Renal cortex interstitium (tissue), 11 donors: ENCODE data around the gene ATP2B1. TPM values are rescaled to one million over a fixed set of nuclear protein-coding genes. Genes with fewer than 3 reads are reported as not detected.
A peak's percentile ranks its signal among the peaks of the same experiment; 100 is the strongest.

Experiments used
- DNase-seq, 11 donors: peaks; one replicate each; pipeline ENCODE4 v3.0.0-alpha.2; 2013; ENCODE audit warnings: low read depth in 9 of 11, low spot score in 4 of 11; ENCODE audit errors: extremely low read depth in 1 of 11
- polyA plus RNA-seq, 3 donors: library from polyadenylated mRNA; unstranded; fragments of 120-200 nt; gene quantifications; one replicate each; pipeline ENCODE4 v1.2.1, GENCODE V29; 2013; ENCODE audit not compliant: insufficient read length in 3 of 3

The ATP2B1 gene
- polyA plus RNA-seq, 3 donors, result 99.8 to 112 (median 104) TPM

- no peak for DNase-seq
Observed at GRCh38 chr12:89573051-89573810, 135.4 kb downstream of the ATP2B1 start.

DNA sequence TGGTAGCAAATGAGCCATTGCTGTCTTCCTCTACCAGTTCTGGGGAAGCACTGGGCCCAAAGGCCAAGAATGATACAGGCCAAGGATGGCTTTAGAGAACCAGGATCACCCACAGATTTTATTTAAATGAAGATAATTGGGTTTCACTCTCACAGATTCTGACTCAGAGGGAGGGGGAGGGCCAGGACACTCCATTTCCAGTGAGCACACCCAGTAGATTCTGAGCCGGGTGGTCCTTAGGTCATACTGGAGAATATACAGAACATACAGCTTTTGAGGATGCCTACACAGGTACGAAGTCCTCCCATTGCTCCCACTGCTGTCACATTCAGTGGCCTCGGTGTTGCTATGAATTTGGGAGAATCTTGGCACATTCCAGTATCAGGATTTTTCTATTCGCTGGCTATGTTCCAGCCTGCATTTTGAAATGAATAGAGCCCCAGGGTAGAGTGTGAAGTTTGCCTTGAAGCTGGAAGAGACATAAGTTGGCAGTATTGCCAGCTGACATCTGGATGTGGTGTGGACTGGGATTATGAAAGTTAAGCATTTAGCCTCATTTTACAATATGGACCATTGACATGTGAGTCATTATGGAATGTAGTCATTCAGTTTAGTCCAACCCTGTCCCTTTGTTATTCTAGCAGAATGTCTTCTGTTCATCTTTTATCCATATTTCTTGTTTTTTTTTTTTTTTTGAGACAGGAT lies 137.0 kb downstream of the ATP2B1 start:
- DNase-seq, result no peak

- no peak for DNase-seq
Observed at GRCh38 chr12:89568484-89568883, 140.2 kb downstream of the ATP2B1 start.

DNA sequence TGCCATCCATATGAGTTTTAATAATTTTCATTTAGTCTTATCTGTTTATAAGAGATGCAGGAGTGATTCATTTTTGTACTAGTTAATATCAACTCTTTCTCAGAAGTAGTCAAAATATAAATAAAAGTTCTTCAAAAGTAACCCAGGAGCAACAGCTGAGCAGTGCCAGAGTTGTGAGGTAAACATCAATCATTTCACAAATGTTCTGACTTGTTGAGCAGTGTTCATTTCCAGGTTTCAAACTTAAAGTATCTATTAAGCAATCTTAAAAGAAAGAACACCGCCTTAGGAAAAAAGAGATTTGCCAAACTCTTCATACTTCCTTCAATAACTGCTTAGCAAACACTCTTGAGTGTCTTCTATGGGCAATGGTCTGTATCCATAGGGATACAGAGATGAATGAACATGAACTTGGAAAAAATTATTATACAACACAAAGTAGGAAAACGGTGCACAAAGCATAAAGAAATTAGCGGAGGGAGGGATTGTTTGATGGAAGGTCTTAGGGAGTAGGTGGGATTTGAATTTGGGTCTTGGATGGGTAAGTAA lies 140.9 kb downstream of the ATP2B1 start:
- no peak for DNase-seq

DNA sequence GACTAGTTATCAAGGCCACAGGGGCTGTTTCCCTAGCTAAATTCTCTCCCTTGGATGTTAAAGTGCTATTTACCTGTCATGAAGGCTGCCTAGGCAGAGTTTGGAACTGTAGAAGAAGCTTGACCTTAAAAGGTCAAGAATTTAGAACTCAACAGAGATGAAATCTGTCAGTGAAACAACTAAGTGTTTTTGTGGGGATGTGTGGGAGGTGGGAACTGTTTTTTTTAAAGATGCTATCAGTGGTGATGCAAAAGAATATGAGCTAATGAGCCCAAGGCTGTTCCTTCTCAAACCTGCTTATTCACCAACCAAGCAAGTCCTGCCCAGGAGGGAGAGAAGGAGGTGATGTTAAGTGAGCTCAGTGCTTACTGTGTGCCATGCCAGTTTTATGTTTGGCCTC lies 142.0 kb downstream of the ATP2B1 start:
- DNase-seq, result no peak

DNA sequence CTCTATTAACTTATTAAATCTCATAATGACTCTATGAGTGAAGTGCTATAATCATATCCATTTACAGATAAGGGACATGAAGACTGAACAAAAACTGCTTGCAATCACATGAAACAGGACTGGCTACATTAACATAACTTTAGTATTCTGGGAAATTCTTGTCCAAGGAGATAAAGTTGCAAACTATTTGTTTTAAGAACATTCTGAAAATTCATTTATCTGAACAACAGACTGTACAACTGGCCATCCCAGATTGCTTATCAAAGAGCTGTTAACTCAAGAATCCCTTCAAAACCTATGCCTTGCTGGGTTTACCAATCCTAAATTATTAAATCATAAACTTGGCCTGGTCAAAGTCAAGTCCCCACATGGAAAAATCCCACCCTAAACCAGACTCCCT lies 143.6 kb downstream of the ATP2B1 start:
- DNase-seq, result no peak

GRCh38 chr12:89559753-89560152 lies 148.9 kb downstream of the ATP2B1 start:
- no peak for DNase-seq

DNA sequence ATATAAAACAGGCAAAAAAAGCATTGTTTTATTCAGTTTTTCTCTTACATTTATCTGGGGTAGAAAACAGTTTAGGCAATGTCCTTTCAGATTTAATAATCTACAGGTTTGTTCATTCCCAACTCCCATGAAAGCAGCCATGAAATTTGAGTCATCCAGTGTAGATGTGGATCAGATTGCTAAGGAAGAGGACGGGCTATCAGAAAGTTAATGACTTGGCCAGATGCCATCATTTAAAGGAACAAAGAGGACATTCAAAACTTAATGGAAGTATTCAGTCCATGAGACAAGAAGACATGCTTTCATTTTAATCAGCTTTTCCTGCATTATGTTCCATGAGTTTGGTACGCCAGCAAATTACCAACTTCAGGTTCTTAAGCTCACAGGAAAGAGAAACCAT lies 151.7 kb downstream of the ATP2B1 start:
- DNase-seq, result no peak

DNA sequence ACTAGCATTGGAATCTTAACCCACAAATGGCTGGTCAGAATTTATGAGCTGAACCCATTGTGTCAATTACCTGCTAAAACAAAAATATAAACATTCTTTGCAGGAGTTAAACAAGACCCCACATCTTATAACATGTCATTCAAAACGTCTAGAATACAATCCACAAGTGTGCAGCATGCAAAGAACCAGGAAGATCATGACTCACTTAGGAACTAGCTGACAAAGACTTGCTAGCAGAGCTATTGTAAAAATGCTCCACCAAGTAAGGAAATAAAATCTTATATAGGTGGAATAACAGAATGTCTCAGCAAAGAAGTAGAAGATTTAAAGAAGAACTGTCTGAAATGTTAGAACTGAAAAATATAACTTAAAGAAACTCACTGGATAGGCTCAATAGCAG lies 156.3 kb downstream of the ATP2B1 start:
- DNase-seq, result no peak

GRCh38 chr12:89551747-89552146 lies 156.9 kb downstream of the ATP2B1 start:
- no peak for DNase-seq

DNA sequence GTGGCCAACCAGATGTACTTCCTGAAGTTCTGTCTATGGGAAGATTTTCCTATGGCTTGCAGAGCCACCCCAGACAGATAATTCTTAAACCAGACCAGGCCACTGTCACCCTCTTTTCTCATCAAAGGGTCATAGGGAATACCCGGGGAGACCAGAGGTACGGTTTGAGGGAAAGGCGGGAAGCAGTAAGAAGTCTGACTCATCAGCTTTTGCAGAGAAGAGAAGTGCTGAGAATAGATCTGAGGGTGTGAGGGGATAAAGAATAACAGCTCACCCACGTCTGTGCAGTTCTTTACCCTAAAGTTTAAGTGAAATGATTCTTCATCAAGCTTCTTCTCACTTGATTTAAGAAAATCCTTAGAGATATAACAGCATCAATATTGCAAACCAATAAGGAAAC lies 161.5 kb downstream of the ATP2B1 start:
- DNase-seq, result no peak

DNA sequence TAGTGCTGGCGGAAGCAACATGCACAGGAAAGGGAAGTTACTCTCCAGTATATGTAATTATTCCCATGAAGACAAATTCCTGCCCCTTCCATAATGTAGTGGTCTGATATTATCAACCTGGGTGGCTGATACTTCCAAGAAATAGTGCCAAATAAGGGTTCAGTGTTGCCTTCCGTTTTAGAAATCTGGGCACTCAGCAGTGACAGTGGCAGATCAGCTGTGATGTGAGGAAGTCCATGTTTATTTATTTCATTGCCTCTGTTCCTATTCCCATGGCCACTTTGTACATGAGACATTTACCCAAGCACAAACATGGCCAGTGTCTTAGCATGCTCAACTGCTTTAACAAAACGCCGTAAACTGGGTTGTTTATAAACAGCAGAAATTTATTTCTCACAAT lies 162.5 kb downstream of the ATP2B1 start:
- DNase-seq, result no peak

DNA sequence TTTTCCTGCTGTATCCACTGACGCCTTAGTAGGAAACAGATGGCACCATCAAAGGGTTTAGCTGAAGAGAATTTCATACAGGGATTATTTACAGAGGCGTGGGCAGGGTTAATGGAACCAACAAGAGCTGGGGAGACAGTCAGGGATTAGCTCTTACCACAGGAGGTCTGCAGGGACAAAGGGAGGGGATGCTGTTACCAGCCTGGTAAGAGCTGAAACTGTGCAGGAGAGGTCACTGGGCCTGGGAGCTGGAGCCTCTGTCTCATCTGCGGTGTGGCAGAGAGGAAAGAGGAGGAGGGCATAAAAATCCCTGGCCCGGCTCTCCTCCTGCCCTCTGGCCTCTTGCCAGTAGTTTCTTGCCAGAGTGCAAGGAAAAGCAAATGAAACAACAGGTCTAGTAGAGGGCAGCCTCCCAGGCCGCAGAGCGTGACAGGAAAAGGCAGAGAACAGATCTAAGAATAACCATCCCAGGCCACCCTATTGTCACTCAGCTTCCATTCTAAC lies 163.9 kb downstream of the ATP2B1 start:
- DNase-seq, result peak in 5 of 11 donors; percentile 18 to 62 (median 46)

GRCh38 chr12:89544022-89544421 lies 164.6 kb downstream of the ATP2B1 start:
- DNase-seq, result no peak

- DNase-seq, result peak in 8 of 11 donors; percentile 72 to 86 (median 80)
Observed at GRCh38 chr12:89542912-89543592, 165.6 kb downstream of the ATP2B1 start.

DNA sequence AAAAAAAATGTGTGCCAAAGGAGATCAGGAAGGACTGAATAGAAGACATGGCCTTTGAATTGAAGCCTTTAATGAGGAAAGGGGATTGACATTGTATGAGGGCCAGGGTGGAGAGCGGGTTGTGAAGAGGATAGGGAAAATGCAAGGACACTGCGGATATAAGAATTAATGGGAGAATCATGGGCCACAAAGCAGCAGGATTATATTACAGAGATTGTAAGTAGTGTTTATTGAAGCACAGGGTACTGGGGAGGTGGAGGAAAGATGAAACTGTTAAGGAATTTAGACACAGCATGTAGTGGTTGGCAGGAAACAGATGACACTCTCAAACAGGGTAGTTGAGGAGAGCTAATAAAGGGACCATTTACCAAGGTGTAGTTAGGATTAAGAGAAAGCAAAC lies 166.4 kb downstream of the ATP2B1 start:
- no peak for DNase-seq

GRCh38 chr12:89540586-89540985 lies 168.1 kb downstream of the ATP2B1 start:
- DNase-seq, result no peak

DNA sequence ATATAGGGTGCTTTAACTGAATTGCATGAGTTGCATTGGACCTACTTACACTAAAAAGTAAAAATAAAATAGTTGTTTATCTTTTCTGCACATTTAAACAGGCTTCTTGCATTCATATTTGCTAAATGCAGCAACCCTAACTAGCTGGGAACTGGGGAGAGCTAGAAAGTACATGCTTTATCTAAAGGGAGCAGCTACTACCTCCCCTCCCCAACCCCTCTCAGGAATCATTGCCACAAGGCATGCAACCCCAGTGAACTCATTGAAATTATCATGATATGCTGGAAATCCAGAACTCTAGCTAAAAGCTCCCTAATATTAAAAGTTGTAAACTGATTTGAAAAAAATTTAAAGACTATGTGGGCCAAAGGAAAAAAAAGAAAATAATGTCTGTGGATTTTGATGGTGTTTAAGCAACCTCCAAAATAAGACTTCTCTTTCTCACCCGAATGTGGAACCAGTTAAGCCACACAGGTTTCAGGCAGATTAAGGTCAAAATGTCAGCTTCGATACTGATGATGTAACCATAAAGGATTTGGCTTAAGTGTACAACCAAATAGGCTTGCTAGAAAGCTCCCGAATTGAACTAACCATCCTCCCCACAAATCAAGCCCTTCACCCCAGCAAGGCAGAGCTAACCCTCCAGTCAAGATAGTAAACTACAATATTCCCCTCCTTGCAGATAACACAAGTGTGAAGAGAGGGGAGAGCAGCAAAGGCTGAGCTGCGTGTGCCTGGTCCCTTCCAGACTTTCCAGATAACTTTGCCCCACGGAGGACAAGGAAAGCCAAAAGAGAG lies 169.0 kb downstream of the ATP2B1 start:
- no peak for DNase-seq

DNA sequence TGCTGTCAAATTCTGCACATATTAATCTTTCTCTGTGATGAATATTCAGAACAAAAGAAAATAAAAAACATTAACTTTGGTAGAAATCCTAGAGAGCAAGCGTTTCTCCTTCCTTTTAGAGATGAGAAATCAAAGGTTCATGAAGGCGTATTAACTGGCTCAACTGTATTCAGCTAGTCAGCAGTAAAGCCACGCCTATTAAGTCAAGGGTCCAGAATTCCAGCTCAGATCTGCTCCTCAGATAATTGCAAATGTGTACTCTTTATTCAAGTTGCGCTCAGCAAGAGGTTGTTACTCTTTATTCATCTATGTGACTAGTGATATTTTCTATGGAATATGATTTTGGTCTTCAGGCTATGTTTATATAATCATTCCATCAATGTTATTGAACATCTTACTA lies 169.7 kb downstream of the ATP2B1 start:
- no peak for DNase-seq
